HEK293 (cell line): ENCODE measurements around the gene CHCHD5.

Source experiments
- SP2 ChIP-seq: fragments of 450-650 bp; formaldehyde crosslinking; IDR thresholded peaks from 2 replicates; pipeline ENCODE4 v1.5.1; 2016; ENCODE audit warnings: missing biosample characterization, missing genetic modification characterization
- ZBTB48 ChIP-seq: fragments of 450-650 bp; formaldehyde crosslinking; IDR thresholded peaks from 2 replicates; pipeline ENCODE4 v1.5.1; 2016; ENCODE audit warnings: missing biosample characterization, missing genetic modification characterization
- ZNF121 ChIP-seq: fragments of 450-650 bp; formaldehyde crosslinking; IDR thresholded peaks from 2 replicates; pipeline ENCODE4 v1.5.1; 2016; ENCODE audit warnings: missing biosample characterization, missing genetic modification characterization
- ZNF623 ChIP-seq: fragments of 450-650 bp; formaldehyde crosslinking; IDR thresholded peaks from 2 replicates; pipeline ENCODE4 v1.5.1; 2016; ENCODE audit warnings: missing biosample characterization, missing genetic modification characterization
- ZNF701 ChIP-seq: fragments of 450-650 bp; formaldehyde crosslinking; IDR thresholded peaks from 2 replicates; pipeline ENCODE4 v1.5.1; 2016; ENCODE audit warnings: missing biosample characterization, missing genetic modification characterization
- TF ChIP-seq, protein P1 (sequence below): fragments of 450-650 bp; formaldehyde crosslinking; IDR thresholded peaks from 2 replicates; pipeline ENCODE4 v1.5.1; 2017; ENCODE audit warnings: missing biosample characterization, missing genetic modification characterization
- TF ChIP-seq, protein P2 (sequence below): fragments of 450-650 bp; formaldehyde crosslinking; IDR thresholded peaks from 2 replicates; pipeline ENCODE4 v1.5.1; 2016; ENCODE audit warnings: missing biosample characterization, missing genetic modification characterization
- TF ChIP-seq, protein P3 (sequence below): fragments of 450-650 bp; formaldehyde crosslinking; IDR thresholded peaks from 2 replicates; pipeline ENCODE4 v1.5.1; 2016; ENCODE audit warnings: missing biosample characterization, missing genetic modification characterization, low read depth

DNA sequence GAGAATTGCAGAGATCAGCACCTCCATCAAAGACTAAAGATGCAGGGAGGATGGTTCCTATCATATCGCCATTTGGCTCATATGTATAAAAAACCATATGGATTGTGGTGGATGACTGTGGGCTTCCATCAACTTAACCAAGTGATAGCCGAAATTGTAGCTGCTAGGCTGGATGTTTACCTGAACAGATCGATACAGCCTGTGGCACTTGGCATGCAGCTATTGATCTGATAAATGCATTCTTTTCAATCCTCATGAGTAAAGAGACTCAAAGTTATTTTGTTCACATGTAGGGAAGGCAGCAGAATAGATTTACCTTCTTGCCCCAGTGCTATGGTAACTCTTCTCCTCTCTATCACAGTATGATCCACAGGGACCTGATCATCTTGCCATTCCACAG lies 18.5 kb downstream of the CHCHD5 start:
- TF ChIP-seq SP2 (tag by site-specific recombination) (no peak), ZNF623 (tag by site-specific recombination) (no peak), ZBTB48 (no peak), ZNF701 (no peak), ZNF121 (tag by site-specific recombination) (no peak)
- TF ChIP-seq, protein P1, sequence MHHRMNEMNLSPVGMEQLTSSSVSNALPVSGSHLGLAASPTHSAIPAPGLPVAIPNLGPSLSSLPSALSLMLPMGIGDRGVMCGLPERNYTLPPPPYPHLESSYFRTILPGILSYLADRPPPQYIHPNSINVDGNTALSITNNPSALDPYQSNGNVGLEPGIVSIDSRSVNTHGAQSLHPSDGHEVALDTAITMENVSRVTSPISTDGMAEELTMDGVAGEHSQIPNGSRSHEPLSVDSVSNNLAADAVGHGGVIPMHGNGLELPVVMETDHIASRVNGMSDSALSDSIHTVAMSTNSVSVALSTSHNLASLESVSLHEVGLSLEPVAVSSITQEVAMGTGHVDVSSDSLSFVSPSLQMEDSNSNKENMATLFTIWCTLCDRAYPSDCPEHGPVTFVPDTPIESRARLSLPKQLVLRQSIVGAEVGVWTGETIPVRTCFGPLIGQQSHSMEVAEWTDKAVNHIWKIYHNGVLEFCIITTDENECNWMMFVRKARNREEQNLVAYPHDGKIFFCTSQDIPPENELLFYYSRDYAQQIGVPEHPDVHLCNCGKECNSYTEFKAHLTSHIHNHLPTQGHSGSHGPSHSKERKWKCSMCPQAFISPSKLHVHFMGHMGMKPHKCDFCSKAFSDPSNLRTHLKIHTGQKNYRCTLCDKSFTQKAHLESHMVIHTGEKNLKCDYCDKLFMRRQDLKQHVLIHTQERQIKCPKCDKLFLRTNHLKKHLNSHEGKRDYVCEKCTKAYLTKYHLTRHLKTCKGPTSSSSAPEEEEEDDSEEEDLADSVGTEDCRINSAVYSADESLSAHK (tag by site-specific recombination) = no peak
- TF ChIP-seq, protein P2, sequence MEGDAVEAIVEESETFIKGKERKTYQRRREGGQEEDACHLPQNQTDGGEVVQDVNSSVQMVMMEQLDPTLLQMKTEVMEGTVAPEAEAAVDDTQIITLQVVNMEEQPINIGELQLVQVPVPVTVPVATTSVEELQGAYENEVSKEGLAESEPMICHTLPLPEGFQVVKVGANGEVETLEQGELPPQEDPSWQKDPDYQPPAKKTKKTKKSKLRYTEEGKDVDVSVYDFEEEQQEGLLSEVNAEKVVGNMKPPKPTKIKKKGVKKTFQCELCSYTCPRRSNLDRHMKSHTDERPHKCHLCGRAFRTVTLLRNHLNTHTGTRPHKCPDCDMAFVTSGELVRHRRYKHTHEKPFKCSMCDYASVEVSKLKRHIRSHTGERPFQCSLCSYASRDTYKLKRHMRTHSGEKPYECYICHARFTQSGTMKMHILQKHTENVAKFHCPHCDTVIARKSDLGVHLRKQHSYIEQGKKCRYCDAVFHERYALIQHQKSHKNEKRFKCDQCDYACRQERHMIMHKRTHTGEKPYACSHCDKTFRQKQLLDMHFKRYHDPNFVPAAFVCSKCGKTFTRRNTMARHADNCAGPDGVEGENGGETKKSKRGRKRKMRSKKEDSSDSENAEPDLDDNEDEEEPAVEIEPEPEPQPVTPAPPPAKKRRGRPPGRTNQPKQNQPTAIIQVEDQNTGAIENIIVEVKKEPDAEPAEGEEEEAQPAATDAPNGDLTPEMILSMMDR (tag by site-specific recombination) = no peak
- TF ChIP-seq, protein P3, sequence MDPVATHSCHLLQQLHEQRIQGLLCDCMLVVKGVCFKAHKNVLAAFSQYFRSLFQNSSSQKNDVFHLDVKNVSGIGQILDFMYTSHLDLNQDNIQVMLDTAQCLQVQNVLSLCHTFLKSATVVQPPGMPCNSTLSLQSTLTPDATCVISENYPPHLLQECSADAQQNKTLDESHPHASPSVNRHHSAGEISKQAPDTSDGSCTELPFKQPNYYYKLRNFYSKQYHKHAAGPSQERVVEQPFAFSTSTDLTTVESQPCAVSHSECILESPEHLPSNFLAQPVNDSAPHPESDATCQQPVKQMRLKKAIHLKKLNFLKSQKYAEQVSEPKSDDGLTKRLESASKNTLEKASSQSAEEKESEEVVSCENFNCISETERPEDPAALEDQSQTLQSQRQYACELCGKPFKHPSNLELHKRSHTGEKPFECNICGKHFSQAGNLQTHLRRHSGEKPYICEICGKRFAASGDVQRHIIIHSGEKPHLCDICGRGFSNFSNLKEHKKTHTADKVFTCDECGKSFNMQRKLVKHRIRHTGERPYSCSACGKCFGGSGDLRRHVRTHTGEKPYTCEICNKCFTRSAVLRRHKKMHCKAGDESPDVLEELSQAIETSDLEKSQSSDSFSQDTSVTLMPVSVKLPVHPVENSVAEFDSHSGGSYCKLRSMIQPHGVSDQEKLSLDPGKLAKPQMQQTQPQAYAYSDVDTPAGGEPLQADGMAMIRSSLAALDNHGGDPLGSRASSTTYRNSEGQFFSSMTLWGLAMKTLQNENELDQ (tag by site-specific recombination) = no peak
